ENCODE measurements around the gene SARDH. TPM values are rescaled to one million over a fixed set of nuclear protein-coding genes. Genes with fewer than 3 reads are reported as not detected.
A peak's percentile ranks its signal among the peaks of the same experiment; 100 is the strongest.

The SARDH gene
- total and polyA plus RNA-seq, 5 donors: 1.7 to 3.2 (median 2.7) TPM

- no peaks in the 10 kb centered on the region for H3K9me3 ChIP-seq (ENCODE audit: control insufficient read depth, low read length)
- no peaks in the 10 kb centered on the region for H3K4me1 ChIP-seq (ENCODE audit: control insufficient read depth, insufficient read depth, low read length)
- ATAC-seq: no peak
- WGBS: 91% methylated on average over 23 of the region's 23 CpGs
- no peaks in the 10 kb centered on the region for H3K27me3 ChIP-seq (ENCODE audit: control insufficient read depth, insufficient read depth)
- H3K27ac ChIP-seq (ENCODE audit: low read length): no peak overlapping the region
- no peak overlapping the region for H3K4me3 ChIP-seq (ENCODE audit: low read length)
- intact Hi-C loops (cut with DNase I): no loop called here
- DNase-seq: peak in 1 of 3 donors; percentile 44
Observed at GRCh38 chr9:133704711-133705181, 33.4 kb downstream of the SARDH start.

DNA sequence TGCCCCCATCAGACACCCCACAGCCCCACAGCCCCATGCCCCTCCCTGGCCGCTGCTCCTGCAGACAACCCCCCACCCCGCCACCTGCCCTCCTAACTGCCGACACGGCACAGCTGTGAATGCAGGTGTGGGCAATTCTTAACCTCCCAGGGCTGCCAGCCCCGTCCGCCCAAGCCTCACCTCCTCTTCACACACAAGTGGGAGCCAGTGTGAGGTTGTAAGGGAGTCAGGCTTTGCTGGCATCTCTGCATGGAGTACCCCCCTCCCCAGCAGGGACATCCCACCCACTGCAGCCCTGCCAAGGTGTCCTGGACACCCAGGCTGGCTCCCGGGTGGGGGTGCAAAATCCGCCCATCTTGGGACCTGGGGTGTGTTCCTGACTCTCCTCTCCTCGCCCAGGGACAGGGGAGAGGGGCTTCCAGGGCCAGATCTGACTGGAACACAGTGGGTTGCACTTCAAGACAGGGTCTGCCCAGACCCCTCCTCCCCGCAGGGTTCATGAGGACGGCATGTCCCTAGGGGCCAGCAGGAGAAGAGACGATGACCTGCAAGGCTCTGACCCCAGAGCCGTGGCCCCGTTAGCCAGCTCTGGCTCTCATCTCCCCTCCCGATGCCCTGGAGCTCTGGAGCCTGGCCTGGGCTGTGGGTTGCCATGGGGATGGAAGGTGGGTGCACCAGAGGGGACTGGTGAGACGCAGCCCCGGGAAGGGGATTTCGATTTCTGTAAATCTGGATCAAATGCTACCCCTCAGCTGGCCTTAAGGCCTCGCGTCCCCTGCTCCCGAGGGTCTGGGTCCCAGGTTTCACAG, 34.4 kb downstream of the SARDH start:
- no peak for ATAC-seq
- peak in 2 of 3 donors; percentile 40 to 51 for DNase-seq
- intact Hi-C loops (cut with DNase I): no loop called here
- Histone ChIP-seq H3K4me3 (ENCODE audit: low read length) (no peak overlapping the region), H3K27ac (ENCODE audit: low read length) (no peak overlapping the region), H3K4me1 (ENCODE audit: control insufficient read depth, insufficient read depth, low read length) (no peaks in the 10 kb centered on the region), H3K27me3 (ENCODE audit: control insufficient read depth, insufficient read depth) (no peaks in the 10 kb centered on the region), H3K9me3 (ENCODE audit: control insufficient read depth, low read length) (no peaks in the 10 kb centered on the region)
- 81% methylated on average over 21 of the region's 21 CpGs for WGBS

GRCh38 chr9:133702798-133703590, 35.2 kb downstream of the SARDH start:
- Histone ChIP-seq H3K27me3 (ENCODE audit: control insufficient read depth, insufficient read depth) (no peaks in the 10 kb centered on the region), H3K27ac (ENCODE audit: low read length) (no peak overlapping the region), H3K4me3 (ENCODE audit: low read length) (no peak overlapping the region), H3K9me3 (ENCODE audit: control insufficient read depth, low read length) (no peaks in the 10 kb centered on the region), H3K4me1 (ENCODE audit: control insufficient read depth, insufficient read depth, low read length) (no peaks in the 10 kb centered on the region)
- DNase-seq (peak in 2 of 3 donors; percentile 22 to 65), ATAC-seq (peak in 1 of 2 donors; percentile 5)
- intact Hi-C loops (cut with DNase I): no loop called here
- WGBS: 34% methylated on average over 39 of the region's 39 CpGs

DNA sequence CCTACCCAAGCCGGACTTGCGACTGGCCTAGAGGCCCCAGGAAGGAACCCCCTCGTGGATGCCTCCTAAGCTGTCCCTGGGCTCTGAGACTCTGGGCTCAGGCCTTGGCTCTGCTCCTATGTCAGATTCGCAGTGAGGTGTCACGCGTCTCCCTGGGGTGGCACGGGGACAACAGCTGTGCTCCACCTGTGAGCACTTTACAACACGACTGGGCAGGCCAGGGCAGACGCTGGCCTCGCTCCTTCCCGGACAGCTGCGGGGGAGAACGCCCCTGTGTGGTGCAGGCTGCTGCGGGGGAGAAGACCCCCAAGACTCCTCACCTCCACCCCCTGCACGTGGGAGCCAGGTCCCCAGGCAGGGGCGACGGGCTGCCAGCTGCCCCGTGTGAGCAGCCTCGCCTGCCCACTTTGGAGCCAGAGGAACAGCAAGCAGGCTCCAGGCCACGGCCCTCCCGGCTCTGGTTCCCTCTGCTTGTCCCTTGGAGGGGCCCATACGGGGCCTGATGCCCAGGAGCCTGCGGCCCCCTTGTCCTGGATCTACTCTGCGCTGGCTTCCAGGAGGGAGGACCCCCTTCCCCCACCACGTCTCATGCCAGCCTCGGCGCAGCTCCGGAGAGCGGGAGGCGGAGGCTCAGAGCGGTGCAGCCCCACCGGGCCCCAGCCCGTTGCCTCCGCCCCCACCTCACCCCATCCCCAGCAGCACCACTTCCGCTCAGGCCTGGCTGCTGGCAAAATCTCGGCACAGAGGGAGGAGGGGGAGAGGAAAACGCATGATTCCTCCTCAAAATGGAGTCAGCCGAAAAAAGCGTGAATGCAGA, 36.0 kb downstream of the SARDH start:
- peak; percentile 61 to 68 for ATAC-seq
- Histone ChIP-seq H3K9me3 (ENCODE audit: control insufficient read depth, low read length) (no peaks in the 10 kb centered on the region), H3K27ac (ENCODE audit: low read length) (no peak overlapping the region), H3K27me3 (ENCODE audit: control insufficient read depth, insufficient read depth) (no peaks in the 10 kb centered on the region), H3K4me3 (ENCODE audit: low read length) (no peak overlapping the region), H3K4me1 (ENCODE audit: control insufficient read depth, insufficient read depth, low read length) (no peaks in the 10 kb centered on the region)
- 29% methylated on average over 39 of the region's 39 CpGs for WGBS
- peak in 2 of 3 donors; percentile 80 to 89 for DNase-seq
- intact Hi-C loops (cut with DNase I): no loop called here

DNA sequence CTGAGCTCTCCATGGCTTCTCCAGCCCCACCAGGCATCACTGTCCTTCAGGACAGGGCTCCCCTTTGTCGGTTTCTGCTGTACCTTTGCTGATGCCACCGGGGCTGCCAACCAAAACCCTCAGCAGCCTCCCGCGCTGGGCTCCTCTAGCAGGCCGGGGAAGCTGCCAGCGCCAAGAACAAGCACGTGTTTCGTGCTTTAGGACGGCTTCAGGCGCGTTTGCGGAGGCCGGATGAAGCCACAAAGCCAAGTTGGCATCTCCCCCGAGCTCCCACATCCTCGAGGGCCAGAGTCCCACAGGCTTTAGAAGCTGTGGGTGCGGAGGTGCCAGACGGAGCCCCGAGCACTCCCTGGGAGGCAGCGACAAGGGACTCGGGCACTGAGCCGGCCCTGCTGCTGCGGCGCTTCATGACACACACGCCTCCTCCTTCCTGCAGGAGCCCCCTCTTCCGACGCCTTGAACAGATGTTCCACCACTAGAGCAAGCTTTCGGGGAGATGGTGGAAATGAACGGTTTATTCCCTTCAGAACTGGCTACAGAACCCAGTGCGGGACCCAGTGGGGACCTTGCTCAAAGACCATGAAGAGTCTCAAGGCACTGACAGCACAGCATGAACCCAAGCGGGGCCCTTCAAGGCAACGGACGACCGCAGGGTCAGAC, 36.7 kb downstream of the SARDH start:
- intact Hi-C loops (cut with DNase I): no loop called here
- H3K27ac ChIP-seq (ENCODE audit: low read length): no peak overlapping the region
- H3K4me1 ChIP-seq (ENCODE audit: control insufficient read depth, insufficient read depth, low read length): no peaks in the 10 kb centered on the region
- no peaks in the 10 kb centered on the region for H3K27me3 ChIP-seq (ENCODE audit: control insufficient read depth, insufficient read depth)
- DNase-seq: peak in 2 of 3 donors; percentile 55 to 61
- no peak for ATAC-seq
- 62% methylated on average over 33 of the region's 33 CpGs for WGBS
- H3K9me3 ChIP-seq (ENCODE audit: control insufficient read depth, low read length): no peaks in the 10 kb centered on the region
- H3K4me3 ChIP-seq (ENCODE audit: low read length): no peak overlapping the region

DNA sequence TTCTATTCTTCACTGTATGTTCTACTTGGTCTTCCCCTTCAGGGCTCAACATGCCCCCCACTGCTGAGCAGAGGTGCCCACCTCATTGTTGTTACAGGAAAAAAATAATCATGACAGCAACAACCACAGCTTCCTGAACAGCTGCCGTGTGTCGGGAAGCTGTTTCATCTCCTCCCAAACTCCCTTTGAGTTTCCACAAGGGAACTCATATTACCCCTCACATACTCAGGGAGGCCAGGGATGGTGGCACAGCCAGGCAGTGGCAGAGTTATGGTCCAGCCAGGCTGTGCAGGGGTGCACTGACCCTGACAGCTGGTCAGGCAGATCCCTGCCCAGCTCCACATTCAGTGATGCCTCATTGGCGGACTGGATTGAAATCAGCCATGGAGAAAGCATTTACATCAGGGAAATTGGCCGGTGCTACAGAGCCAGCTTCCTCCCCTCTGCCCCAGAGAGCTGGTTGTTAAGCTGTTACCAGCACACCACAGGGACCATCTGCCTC, 37.3 kb downstream of the SARDH start:
- ATAC-seq: no peak
- WGBS: 62% methylated on average over 4 of the region's 4 CpGs
- Histone ChIP-seq H3K4me1 (ENCODE audit: control insufficient read depth, insufficient read depth, low read length) (no peaks in the 10 kb centered on the region), H3K4me3 (ENCODE audit: low read length) (no peak overlapping the region), H3K27me3 (ENCODE audit: control insufficient read depth, insufficient read depth) (no peaks in the 10 kb centered on the region), H3K9me3 (ENCODE audit: control insufficient read depth, low read length) (no peaks in the 10 kb centered on the region), H3K27ac (ENCODE audit: low read length) (no peak overlapping the region)
- no peak for DNase-seq
- intact Hi-C loops (cut with DNase I): no loop called here

GRCh38 chr9:133699546-133699945, 38.6 kb downstream of the SARDH start:
- no peak for DNase-seq
- H3K27me3 ChIP-seq (ENCODE audit: control insufficient read depth, insufficient read depth): no peaks in the 10 kb centered on the region
- H3K27ac ChIP-seq (ENCODE audit: low read length): no peak overlapping the region
- ATAC-seq: no peak
- intact Hi-C loops (cut with DNase I): no loop called here
- no peak overlapping the region for H3K4me3 ChIP-seq (ENCODE audit: low read length)
- no peaks in the 10 kb centered on the region for H3K4me1 ChIP-seq (ENCODE audit: control insufficient read depth, insufficient read depth, low read length)
- WGBS: 99% methylated on average over 6 of the region's 6 CpGs
- H3K9me3 ChIP-seq (ENCODE audit: control insufficient read depth, low read length): no peaks in the 10 kb centered on the region

DNA sequence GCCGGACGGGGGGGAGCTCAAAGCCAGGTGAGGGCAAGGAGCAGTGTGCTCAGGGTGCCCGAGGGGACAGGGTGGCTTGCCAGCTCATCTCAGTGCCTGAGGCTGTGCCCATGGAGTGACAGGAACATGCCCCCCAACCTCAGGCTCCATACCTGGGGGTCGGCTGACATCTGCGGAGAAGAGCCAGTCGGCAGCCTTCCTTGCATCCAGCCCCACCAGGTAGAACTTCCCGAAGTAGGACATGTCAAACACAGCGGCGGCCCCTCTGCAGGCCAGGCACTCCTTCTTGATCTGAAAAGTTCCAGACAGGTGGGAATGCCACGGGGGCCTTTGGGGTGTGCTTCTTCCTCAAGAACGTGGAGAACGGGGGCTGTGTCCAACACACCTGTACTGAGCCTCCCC, 42.1 kb downstream of the SARDH start:
- Histone ChIP-seq H3K4me1 (ENCODE audit: control insufficient read depth, insufficient read depth, low read length) (no peaks in the 10 kb centered on the region), H3K27ac (ENCODE audit: low read length) (no peak overlapping the region), H3K27me3 (ENCODE audit: control insufficient read depth, insufficient read depth) (no peaks in the 10 kb centered on the region), H3K9me3 (ENCODE audit: control insufficient read depth, low read length) (no peaks in the 10 kb centered on the region), H3K4me3 (ENCODE audit: low read length) (no peak overlapping the region)
- 86% methylated on average over 12 of the region's 12 CpGs for WGBS
- no peak for ATAC-seq
- peak in 1 of 3 donors; percentile 45 for DNase-seq
- intact Hi-C loops (cut with DNase I): no loop called here

GRCh38 chr9:133694686-133695085, 43.5 kb downstream of the SARDH start:
- intact Hi-C loops (cut with DNase I): no loop called here
- 91% methylated on average over 3 of the region's 3 CpGs for WGBS
- ATAC-seq (no peak), DNase-seq (no peak)
- no peak overlapping the region for H3K4me3 ChIP-seq (ENCODE audit: low read length)
- no peaks in the 10 kb centered on the region for H3K4me1 ChIP-seq (ENCODE audit: control insufficient read depth, insufficient read depth, low read length)
- no peaks in the 10 kb centered on the region for H3K27me3 ChIP-seq (ENCODE audit: control insufficient read depth, insufficient read depth)
- no peak overlapping the region for H3K27ac ChIP-seq (ENCODE audit: low read length)
- no peaks in the 10 kb centered on the region for H3K9me3 ChIP-seq (ENCODE audit: control insufficient read depth, low read length)

Measured in right cardiac atrium (tissue), 5 donors.